HEK293 (cell line): ENCODE results near the gene CIC.

Experiments used
- CTCF ChIA-PET: fragments of 350-600 bp; formaldehyde crosslinking; extraction: SDS; loops from one replicate; lab custom pipeline; 2021; ENCODE audit warnings: antibody characterized with exemption; lab: Yijun Ruan, JAX
- POLR2A ChIA-PET: fragments of 300-600 bp; formaldehyde crosslinking; extraction: SDS; loops from one replicate; lab custom pipeline; 2020; ENCODE audit warnings: antibody characterized with exemption, inconsistent platforms; lab: Yijun Ruan, JAX
- H3K27ac ChIP-seq: fragments of 200-500 bp; sonication (Bioruptor generic); 2 replicates; pipeline ENCODE4 v1.5.1; 2014; ENCODE audit warnings: low read depth, low read length, control low read depth, inconsistent platforms; ENCODE audit errors: extremely low read depth
- H3K36me3 ChIP-seq, 2 experiments: fragments of 200-500 bp in 1 of 2; sonication (Bioruptor generic) in 1 of 2; 1 replicate in 1 of 2; 2 replicates in 1 of 2; pipeline ENCODE4 v1.5.1; 2014 to 2017; ENCODE audit warnings: inconsistent platforms in 2 of 2, low read length in 2 of 2; ENCODE audit not compliant: control insufficient read depth in 2 of 2, insufficient read depth in 1 of 2
- H3K4me1 ChIP-seq: fragments of 200-500 bp; sonication (Bioruptor generic); 2 replicates; pipeline ENCODE4 v1.5.1; 2014; ENCODE audit warnings: mild to moderate bottlenecking, low read length, inconsistent platforms; ENCODE audit not compliant: control insufficient read depth, insufficient read depth
- H3K4me3 ChIP-seq: 2 replicates; pipeline ENCODE4 v1.5.1; 2011; ENCODE audit warnings: low read depth, mild to moderate bottlenecking, control low read depth, low read length, moderate library complexity
- H3K9me3 ChIP-seq: fragments of 200-500 bp; sonication (Bioruptor generic); 2 replicates; pipeline ENCODE4 v1.5.1; 2014; ENCODE audit warnings: low read depth, low read length, inconsistent platforms; ENCODE audit not compliant: control insufficient read depth, insufficient read depth
- EGR2 ChIP-seq: fragments of 450-650 bp; formaldehyde crosslinking; IDR thresholded peaks from 2 replicates; pipeline ENCODE4 v1.5.1; 2016; ENCODE audit warnings: low read depth, missing biosample characterization, missing genetic modification characterization
- HIC1 ChIP-seq: fragments of 450-650 bp; formaldehyde crosslinking; IDR thresholded peaks from 2 replicates; pipeline ENCODE4 v1.5.1; 2016; ENCODE audit warnings: missing biosample characterization, missing genetic modification characterization
- HOXA7 ChIP-seq: sonication (generic); formaldehyde crosslinking; IDR thresholded peaks from 2 replicates; pipeline ENCODE4 v1.8.1; 2022; ENCODE audit warnings: missing genetic modification reagents, borderline replicate concordance
- INSM2 ChIP-seq: fragments of 450-650 bp; formaldehyde crosslinking; IDR thresholded peaks from 2 replicates; pipeline ENCODE4 v1.5.1; 2016; ENCODE audit warnings: missing biosample characterization, missing genetic modification characterization
- YY1 ChIP-seq: fragments of 450-650 bp; formaldehyde crosslinking; IDR thresholded peaks from 2 replicates; pipeline ENCODE4 v1.5.1; 2018; ENCODE audit warnings: missing biosample characterization, missing genetic modification characterization
- ZFHX2 ChIP-seq: fragments of 450-650 bp; formaldehyde crosslinking; conservative IDR thresholded peaks from 2 replicates; pipeline ENCODE4 v1.5.1; 2016; ENCODE audit warnings: missing biosample characterization, missing genetic modification characterization
- ZNF211 ChIP-seq: fragments of 450-650 bp; formaldehyde crosslinking; IDR thresholded peaks from 2 replicates; pipeline ENCODE4 v1.5.1; 2016; ENCODE audit warnings: low read depth, missing biosample characterization, missing genetic modification characterization
- ZNF266 ChIP-seq: fragments of 450-650 bp; formaldehyde crosslinking; IDR thresholded peaks from 2 replicates; pipeline ENCODE4 v1.5.1; 2016; ENCODE audit warnings: missing biosample characterization, missing genetic modification characterization, low read depth
- ZNF398 ChIP-seq: fragments of 450-650 bp; formaldehyde crosslinking; IDR thresholded peaks from 2 replicates; pipeline ENCODE4 v1.5.1; 2017; ENCODE audit warnings: missing biosample characterization, missing genetic modification characterization
- ZNF48 ChIP-seq: fragments of 450-650 bp; formaldehyde crosslinking; IDR thresholded peaks from 2 replicates; pipeline ENCODE4 v1.5.1; 2016; ENCODE audit warnings: missing biosample characterization, missing genetic modification characterization
- ZNF518A ChIP-seq: fragments of 450-650 bp; formaldehyde crosslinking; conservative IDR thresholded peaks from 2 replicates; pipeline ENCODE4 v1.5.1; 2016; ENCODE audit warnings: low read depth, missing biosample characterization, missing genetic modification characterization
- ZNF600 ChIP-seq: fragments of 450-650 bp; formaldehyde crosslinking; IDR thresholded peaks from 2 replicates; pipeline ENCODE4 v1.5.1; 2016; ENCODE audit warnings: missing biosample characterization, missing genetic modification characterization
- ZNF629 ChIP-seq: fragments of 450-650 bp; formaldehyde crosslinking; IDR thresholded peaks from 2 replicates; pipeline ENCODE4 v1.5.1; 2017; ENCODE audit warnings: missing biosample characterization, missing genetic modification characterization
- ZNF677 ChIP-seq: fragments of 450-650 bp; IDR thresholded peaks from 2 replicates; pipeline ENCODE4 v1.5.0; 2018; ENCODE audit warnings: missing biosample characterization, mild to moderate bottlenecking, missing genetic modification characterization, moderate library complexity
- ZNF692 ChIP-seq: fragments of 450-650 bp; formaldehyde crosslinking; IDR thresholded peaks from 2 replicates; pipeline ENCODE4 v1.5.1; 2016; ENCODE audit warnings: missing biosample characterization, missing genetic modification characterization
- ZNF701 ChIP-seq: fragments of 450-650 bp; formaldehyde crosslinking; IDR thresholded peaks from 2 replicates; pipeline ENCODE4 v1.5.1; 2016; ENCODE audit warnings: missing biosample characterization, missing genetic modification characterization
- ZNF704 ChIP-seq: fragments of 450-650 bp; formaldehyde crosslinking; IDR thresholded peaks from 2 replicates; pipeline ENCODE4 v1.5.1; 2016; ENCODE audit warnings: missing biosample characterization, missing genetic modification characterization
- ZNF707 ChIP-seq: fragments of 450-650 bp; formaldehyde crosslinking; IDR thresholded peaks from 2 replicates; pipeline ENCODE4 v1.5.1; 2016; ENCODE audit warnings: missing biosample characterization, missing genetic modification characterization
- ZNF843 ChIP-seq: fragments of 450-650 bp; formaldehyde crosslinking; IDR thresholded peaks from 2 replicates; pipeline ENCODE4 v1.5.1; 2016; ENCODE audit warnings: missing biosample characterization, missing genetic modification characterization

Gene CIC

GRCh38 chr19:42250666-42251531 is 18.2 kb upstream of the CIC start:
- Histone ChIP-seq H3K36me3 (peaks cover 11 to 23% of the 10 kb centered on the region in 2 experiments; a peak in 2 of 3 replicates), H3K4me1 (peaks cover 32% of the 10 kb centered on the region), H3K27ac (peak overlapping the region; percentile 87), H3K4me3 (no peak overlapping the region), H3K9me3 (no peaks in the 10 kb centered on the region)
- ChIA-PET CTCF (interaction anchor here (0.6 to 11.8 kb wide), 6 partner anchors 29 to 1884 kb away, joined by 3 to 276 read pairs (median 6); no protein-coding TSS in a partner anchor), POLR2A (interaction anchor here (0.7 to 13.9 kb wide), 5 partner anchors 8 to 148 kb away, joined by 3 to 242 read pairs (median 4); partner anchors contain the start of gene GSK3A)
- 0 out of 2 replicates have a peak, but pooled peaks have one; percentile 8 for TF ChIP-seq ZNF398 (tag by site-specific recombination)
- no peak for TF ChIP-seq ZNF677 (tag by site-specific recombination)
- TF ChIP-seq ZNF518A: no peak
- TF ChIP-seq ZNF211 (tag by site-specific recombination): no peak
- no peak for TF ChIP-seq ZNF701 (tag by site-specific recombination)
- TF ChIP-seq INSM2: no peak
- peak; percentile 94 for TF ChIP-seq ZNF692 (tag by site-specific recombination)
- no peak for TF ChIP-seq ZNF48 (tag by site-specific recombination)
- no peak for TF ChIP-seq ZNF600 (tag by site-specific recombination)
- TF ChIP-seq ZNF704: no peak
- TF ChIP-seq ZNF266 (tag by site-specific recombination): no peak
- peak; percentile 74 for TF ChIP-seq ZFHX2 (tag by site-specific recombination)
- TF ChIP-seq HOXA7 (CRISPR knock-in tag): no peak
- no peak for TF ChIP-seq YY1 (tag by site-specific recombination)
- no peak for TF ChIP-seq ZNF707 (tag by site-specific recombination)
- TF ChIP-seq ZNF843 (tag by site-specific recombination): no peak
- TF ChIP-seq ZNF629 (tag by site-specific recombination): peak; percentile 27; the same call in 1 of the 2 replicates
- TF ChIP-seq HIC1: peak; percentile 76; the same call in 1 of the 2 replicates
- TF ChIP-seq EGR2 (tag by site-specific recombination): peak; percentile 79
